ENCODE measurements around the gene LRRC8C.

GRCh38 chr1:89728381-89728780 is 95.5 kb downstream of the LRRC8C start:
- TF ChIP-seq POLR2A (IDR thresholded peaks at IDR 0.05) = no peak
- TF ChIP-seq, protein P1, sequence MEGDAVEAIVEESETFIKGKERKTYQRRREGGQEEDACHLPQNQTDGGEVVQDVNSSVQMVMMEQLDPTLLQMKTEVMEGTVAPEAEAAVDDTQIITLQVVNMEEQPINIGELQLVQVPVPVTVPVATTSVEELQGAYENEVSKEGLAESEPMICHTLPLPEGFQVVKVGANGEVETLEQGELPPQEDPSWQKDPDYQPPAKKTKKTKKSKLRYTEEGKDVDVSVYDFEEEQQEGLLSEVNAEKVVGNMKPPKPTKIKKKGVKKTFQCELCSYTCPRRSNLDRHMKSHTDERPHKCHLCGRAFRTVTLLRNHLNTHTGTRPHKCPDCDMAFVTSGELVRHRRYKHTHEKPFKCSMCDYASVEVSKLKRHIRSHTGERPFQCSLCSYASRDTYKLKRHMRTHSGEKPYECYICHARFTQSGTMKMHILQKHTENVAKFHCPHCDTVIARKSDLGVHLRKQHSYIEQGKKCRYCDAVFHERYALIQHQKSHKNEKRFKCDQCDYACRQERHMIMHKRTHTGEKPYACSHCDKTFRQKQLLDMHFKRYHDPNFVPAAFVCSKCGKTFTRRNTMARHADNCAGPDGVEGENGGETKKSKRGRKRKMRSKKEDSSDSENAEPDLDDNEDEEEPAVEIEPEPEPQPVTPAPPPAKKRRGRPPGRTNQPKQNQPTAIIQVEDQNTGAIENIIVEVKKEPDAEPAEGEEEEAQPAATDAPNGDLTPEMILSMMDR (IDR thresholded peaks at IDR 0.05) = no peak
- TF ChIP-seq EP300 (IDR thresholded peaks at IDR 0.05) = no peak

All from upper lobe of left lung (tissue), 4 donors.